ENCODE results near the gene TMIGD2. TPM values are rescaled to one million over a fixed set of nuclear protein-coding genes. Genes with fewer than 3 reads are reported as not detected.

The TMIGD2 gene
- total RNA-seq, 2 donors from 2014 or later = not detected

DNA sequence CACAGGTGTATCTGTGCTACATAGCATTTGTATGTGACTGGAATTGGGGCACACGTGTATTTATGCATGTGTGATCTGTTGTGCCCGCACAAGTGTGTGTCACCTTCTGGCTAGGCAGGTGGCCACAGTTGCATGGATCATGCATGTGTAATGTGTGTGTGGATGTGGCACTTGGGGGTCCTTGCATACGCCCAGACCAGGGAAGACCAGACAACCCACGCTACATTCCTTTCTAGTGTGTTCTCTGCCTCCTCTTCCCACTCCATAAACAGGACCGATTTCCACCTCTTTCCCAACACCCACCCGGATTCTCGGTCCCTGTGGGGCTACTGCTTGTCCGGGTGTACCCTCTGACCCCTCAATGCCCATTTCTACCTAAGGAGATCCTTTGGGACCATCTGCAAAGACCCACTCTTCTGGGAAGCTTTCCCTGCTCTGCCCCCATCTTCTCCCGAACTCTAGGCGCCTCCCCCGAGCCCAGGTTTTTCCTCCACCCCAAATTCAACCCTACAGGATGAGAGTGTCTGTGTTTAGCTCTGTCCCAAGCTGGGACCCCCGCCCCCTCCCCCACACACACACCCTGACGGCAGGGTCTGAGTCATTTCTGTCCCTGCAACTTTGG, 24.1 kb upstream of the TMIGD2 start:
- intact Hi-C loops (cut with DNase I) = no loop called here
- no peaks in the 10 kb centered on the region for H3K36me3 ChIP-seq
- DNase-seq (ENCODE audit: low spot score) = no peak

GRCh38 chr19:4324228-4324627, 22.0 kb upstream of the TMIGD2 start:
- intact Hi-C loops (cut with DNase I) = no loop called here
- no peak for DNase-seq (ENCODE audit: low spot score)
- H3K36me3 ChIP-seq = no peaks in the 10 kb centered on the region
- WGBS = 87% methylated on average over 12 of the region's 12 CpGs
- no peaks in the 10 kb centered on the region for H3K9me3 ChIP-seq
- H3K27me3 ChIP-seq (replicated peaks; ENCODE audit: insufficient read depth) = no peaks in the 10 kb centered on the region
- no peaks in the 10 kb centered on the region for H3K4me1 ChIP-seq (replicated peaks)
- TF ChIP-seq POLR2A (IDR thresholded peaks at IDR 0.05) (no peak), CTCF (IDR thresholded peaks at IDR 0.05) (no peak), POLR2AphosphoS5 (IDR thresholded peaks at IDR 0.05) (no peak)
- H3K27ac ChIP-seq = no peak overlapping the region
- no peak overlapping the region for H3K4me3 ChIP-seq

More for the DNA sequence above, 24.1 kb upstream of the TMIGD2 start:
- Histone ChIP-seq H3K27ac (no peak overlapping the region), H3K4me1 (replicated peaks) (no peaks in the 10 kb centered on the region), H3K27me3 (replicated peaks; ENCODE audit: insufficient read depth) (no peaks in the 10 kb centered on the region), H3K4me3 (no peak overlapping the region), H3K9me3 (no peaks in the 10 kb centered on the region)
- 66% methylated on average over 13 of the region's 13 CpGs for WGBS
- TF ChIP-seq CTCF (IDR thresholded peaks at IDR 0.05) (no peak), POLR2A (IDR thresholded peaks at IDR 0.05) (no peak), POLR2AphosphoS5 (IDR thresholded peaks at IDR 0.05) (no peak)

DNA sequence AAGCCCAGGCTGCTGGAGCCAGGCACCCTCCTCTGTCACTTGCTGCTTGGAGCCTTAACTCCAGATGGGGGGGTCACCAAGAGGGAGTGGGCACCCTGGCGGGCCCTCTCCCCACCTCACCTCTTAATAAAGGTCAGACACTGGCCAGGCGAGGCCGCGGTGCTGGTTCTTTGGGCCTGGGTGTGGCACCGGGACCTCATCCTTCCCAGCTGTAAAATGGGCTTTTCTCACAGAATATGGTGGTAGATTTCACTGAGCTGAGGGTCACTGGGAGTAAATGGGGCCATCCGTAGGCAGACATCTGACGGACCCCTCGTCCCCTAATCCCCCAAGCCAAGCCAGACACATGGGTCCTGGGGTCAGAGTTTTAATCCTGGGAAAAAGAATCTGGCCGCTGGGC, 21.5 kb upstream of the TMIGD2 start:
- Histone ChIP-seq H3K9me3 (no peaks in the 10 kb centered on the region), H3K27me3 (replicated peaks; ENCODE audit: insufficient read depth) (no peaks in the 10 kb centered on the region), H3K4me3 (no peak overlapping the region), H3K36me3 (no peaks in the 10 kb centered on the region), H3K27ac (no peak overlapping the region), H3K4me1 (replicated peaks) (no peaks in the 10 kb centered on the region)
- TF ChIP-seq POLR2AphosphoS5 (IDR thresholded peaks at IDR 0.05) (no peak), CTCF (IDR thresholded peaks at IDR 0.05) (no peak), POLR2A (IDR thresholded peaks at IDR 0.05) (no peak)
- 98% methylated on average over 7 of the region's 9 CpGs for WGBS
- intact Hi-C loops (cut with DNase I) = no loop called here
- no peak for DNase-seq (ENCODE audit: low spot score)

- Histone ChIP-seq H3K27ac (no peak overlapping the region), H3K36me3 (no peaks in the 10 kb centered on the region), H3K4me3 (no peak overlapping the region), H3K27me3 (replicated peaks; ENCODE audit: insufficient read depth) (no peaks in the 10 kb centered on the region), H3K9me3 (no peaks in the 10 kb centered on the region), H3K4me1 (replicated peaks) (no peaks in the 10 kb centered on the region)
- no peak for DNase-seq (ENCODE audit: low spot score)
- no peak for TF ChIP-seq POLR2AphosphoS5 (IDR thresholded peaks at IDR 0.05)
- TF ChIP-seq POLR2A (IDR thresholded peaks at IDR 0.05) = no peak
- no peak for TF ChIP-seq CTCF (IDR thresholded peaks at IDR 0.05)
- intact Hi-C loops (cut with DNase I) = no loop called here
- 71% methylated on average over 37 of the region's 37 CpGs for WGBS
These were observed 20.9 kb upstream of the TMIGD2 start for GRCh38 chr19:4322942-4323665.

DNA sequence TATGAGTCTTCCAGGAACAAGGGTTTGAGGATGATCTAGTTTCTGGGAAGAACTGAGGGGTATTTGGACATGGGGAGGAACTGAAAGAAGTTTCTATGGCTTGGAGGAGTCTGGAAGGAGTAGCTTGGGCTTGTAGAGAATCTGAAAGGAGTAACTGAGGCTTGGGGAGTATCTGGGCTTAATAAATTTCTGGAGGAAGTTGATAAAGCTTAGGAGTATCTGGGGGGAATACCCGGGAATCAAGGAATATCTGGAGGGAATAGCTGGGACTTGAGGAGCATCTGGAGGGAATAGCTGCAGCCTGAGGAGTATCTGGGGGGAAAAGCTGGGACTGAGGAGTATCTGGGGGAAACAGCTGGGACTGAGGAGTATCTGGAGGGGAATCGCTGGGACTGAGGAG, 18.2 kb upstream of the TMIGD2 start:
- H3K36me3 ChIP-seq = no peaks in the 10 kb centered on the region
- H3K9me3 ChIP-seq = no peaks in the 10 kb centered on the region
- no peak for DNase-seq (ENCODE audit: low spot score)
- intact Hi-C loops (cut with DNase I) = no loop called here
- H3K27me3 ChIP-seq (replicated peaks; ENCODE audit: insufficient read depth) = no peaks in the 10 kb centered on the region
- no peak overlapping the region for H3K27ac ChIP-seq
- 96% methylated on average over 2 of the region's 2 CpGs for WGBS
- TF ChIP-seq CTCF (IDR thresholded peaks at IDR 0.05) = no peak
- TF ChIP-seq POLR2AphosphoS5 (IDR thresholded peaks at IDR 0.05) = no peak
- TF ChIP-seq POLR2A (IDR thresholded peaks at IDR 0.05) = no peak
- no peaks in the 10 kb centered on the region for H3K4me1 ChIP-seq (replicated peaks)
- no peak overlapping the region for H3K4me3 ChIP-seq
